ENCODE measurements around the gene TMEM30B. TPM values are rescaled to one million over a fixed set of nuclear protein-coding genes. Genes with fewer than 3 reads are reported as not detected.
A peak's percentile ranks its signal among the peaks of the same experiment; 100 is the strongest.

TMEM30B gene
- total RNA-seq, 6 experiments from 2014 or later = not detected

DNA sequence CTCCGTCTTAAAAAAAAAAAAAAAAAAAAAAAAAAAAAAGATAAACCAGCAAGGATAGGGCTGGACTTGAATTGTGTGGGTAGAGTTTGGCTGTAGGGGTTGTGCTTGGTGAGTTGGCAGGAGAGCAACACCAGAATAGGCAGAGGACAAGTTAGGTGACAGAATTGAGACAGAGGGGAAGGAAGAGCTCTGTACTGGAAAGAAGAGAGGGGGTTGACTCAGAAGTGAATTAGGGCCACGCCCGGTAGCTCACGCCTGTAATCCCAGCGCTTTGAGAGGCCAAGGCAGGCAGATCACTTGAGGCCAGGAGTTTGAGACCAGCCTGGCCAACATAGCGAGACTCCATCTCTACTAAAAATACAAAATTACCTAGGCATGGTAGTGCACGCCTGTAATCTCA is 6.1 kb upstream of the TMEM30B start:
- TF ChIP-seq, protein P1, sequence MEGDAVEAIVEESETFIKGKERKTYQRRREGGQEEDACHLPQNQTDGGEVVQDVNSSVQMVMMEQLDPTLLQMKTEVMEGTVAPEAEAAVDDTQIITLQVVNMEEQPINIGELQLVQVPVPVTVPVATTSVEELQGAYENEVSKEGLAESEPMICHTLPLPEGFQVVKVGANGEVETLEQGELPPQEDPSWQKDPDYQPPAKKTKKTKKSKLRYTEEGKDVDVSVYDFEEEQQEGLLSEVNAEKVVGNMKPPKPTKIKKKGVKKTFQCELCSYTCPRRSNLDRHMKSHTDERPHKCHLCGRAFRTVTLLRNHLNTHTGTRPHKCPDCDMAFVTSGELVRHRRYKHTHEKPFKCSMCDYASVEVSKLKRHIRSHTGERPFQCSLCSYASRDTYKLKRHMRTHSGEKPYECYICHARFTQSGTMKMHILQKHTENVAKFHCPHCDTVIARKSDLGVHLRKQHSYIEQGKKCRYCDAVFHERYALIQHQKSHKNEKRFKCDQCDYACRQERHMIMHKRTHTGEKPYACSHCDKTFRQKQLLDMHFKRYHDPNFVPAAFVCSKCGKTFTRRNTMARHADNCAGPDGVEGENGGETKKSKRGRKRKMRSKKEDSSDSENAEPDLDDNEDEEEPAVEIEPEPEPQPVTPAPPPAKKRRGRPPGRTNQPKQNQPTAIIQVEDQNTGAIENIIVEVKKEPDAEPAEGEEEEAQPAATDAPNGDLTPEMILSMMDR (IDR thresholded peaks at IDR 0.05) = no peak
- Mint-ChIP-seq H3K27ac (no peak overlapping the region), H3K36me3 (ENCODE audit: low read depth) (no peaks in the 10 kb centered on the region), H3K4me3 (no peak overlapping the region), H3K9me3 (no peaks in the 10 kb centered on the region), H3K27me3 (ENCODE audit: insufficient read depth) (peaks cover 24% of the 10 kb centered on the region), H3K4me1 (ENCODE audit: low read depth) (peaks cover 15% of the 10 kb centered on the region)
- no peak for DNase-seq

DNA sequence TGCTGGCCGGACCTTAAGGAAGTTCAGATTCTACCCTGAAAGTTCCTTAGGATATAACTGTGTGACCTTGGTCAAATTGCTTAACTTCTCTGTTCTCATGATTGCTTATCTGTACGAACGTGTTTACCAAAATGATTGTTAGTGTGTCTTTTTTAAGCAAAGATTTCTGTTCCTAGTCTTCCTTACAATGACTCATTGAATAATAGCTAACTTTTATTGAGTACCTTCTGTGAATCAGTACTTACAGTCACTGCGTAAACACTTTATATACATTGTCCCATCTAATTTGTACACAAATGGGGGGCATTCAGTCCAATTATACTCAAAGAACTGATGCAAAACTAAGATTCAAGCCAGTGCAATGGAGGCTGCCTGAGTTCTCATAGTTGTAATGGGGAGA is 4.2 kb upstream of the TMEM30B start:
- peaks cover 32% of the 10 kb centered on the region for H3K27me3 Mint-ChIP-seq (ENCODE audit: insufficient read depth)
- H3K36me3 Mint-ChIP-seq (ENCODE audit: low read depth) = no peaks in the 10 kb centered on the region
- peaks cover 15% of the 10 kb centered on the region for H3K4me1 Mint-ChIP-seq (ENCODE audit: low read depth)
- H3K9me3 Mint-ChIP-seq = peaks cover 3% of the 10 kb centered on the region; the same call in 1 of the 2 replicates
- no peak for DNase-seq
- no peak overlapping the region for H3K27ac Mint-ChIP-seq
- TF ChIP-seq, protein P1 (IDR thresholded peaks at IDR 0.05) = no peak
- H3K4me3 Mint-ChIP-seq = no peak overlapping the region

GRCh38 chr14:61284001-61284400 is 2.9 kb upstream of the TMEM30B start:
- peaks cover 3% of the 10 kb centered on the region; the same call in 1 of the 2 replicates for H3K9me3 Mint-ChIP-seq

GRCh38 chr14:61282746-61283145 is 1.6 kb upstream of the TMEM30B start:
- DNase-seq = no peak
- peaks cover 3% of the 10 kb centered on the region; the same call in 1 of the 2 replicates for H3K9me3 Mint-ChIP-seq
- no peaks in the 10 kb centered on the region for H3K36me3 Mint-ChIP-seq (ENCODE audit: low read depth)
- TF ChIP-seq, protein P1 (IDR thresholded peaks at IDR 0.05) = no peak
- H3K27ac Mint-ChIP-seq = no peak overlapping the region
- peaks cover 38% of the 10 kb centered on the region for H3K27me3 Mint-ChIP-seq (ENCODE audit: insufficient read depth)
- H3K4me3 Mint-ChIP-seq = no peak overlapping the region
- peaks cover 15% of the 10 kb centered on the region for H3K4me1 Mint-ChIP-seq (ENCODE audit: low read depth)

More at GRCh38 chr14:61284001-61284400, 2.9 kb upstream of the TMEM30B start:
- Mint-ChIP-seq H3K36me3 (ENCODE audit: low read depth) (no peaks in the 10 kb centered on the region), H3K4me1 (ENCODE audit: low read depth) (peaks cover 15% of the 10 kb centered on the region), H3K27ac (no peak overlapping the region), H3K27me3 (ENCODE audit: insufficient read depth) (peaks cover 40% of the 10 kb centered on the region), H3K4me3 (peak overlapping the region; percentile 19; the same call in 1 of the 2 replicates)
- no peak for DNase-seq
- TF ChIP-seq, protein P1 (IDR thresholded peaks at IDR 0.05) = no peak

DNA sequence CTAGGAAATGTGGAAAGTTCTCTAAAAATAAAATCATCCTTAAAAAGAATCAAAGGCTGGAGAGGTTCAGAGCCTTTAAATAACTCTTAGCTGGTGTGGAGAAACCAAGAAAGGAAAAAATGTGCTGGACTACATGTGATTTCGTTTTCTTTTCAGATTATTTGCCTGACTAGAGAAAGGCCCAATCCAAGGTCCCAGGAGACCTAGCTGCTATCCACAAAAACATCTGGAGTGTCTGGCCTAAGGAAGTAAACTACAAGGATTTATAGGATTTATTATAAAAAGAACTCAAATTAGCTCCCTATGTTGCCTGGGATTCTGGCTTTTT is 774 bp upstream of the TMEM30B start:
- peaks cover 38% of the 10 kb centered on the region for H3K27me3 Mint-ChIP-seq (ENCODE audit: insufficient read depth)
- DNase-seq = no peak
- H3K4me1 Mint-ChIP-seq (ENCODE audit: low read depth) = peaks cover 15% of the 10 kb centered on the region
- no peak overlapping the region for H3K4me3 Mint-ChIP-seq
- H3K9me3 Mint-ChIP-seq = peaks cover 3% of the 10 kb centered on the region; the same call in 1 of the 2 replicates
- TF ChIP-seq, protein P1 (IDR thresholded peaks at IDR 0.05) = no peak
- H3K27ac Mint-ChIP-seq = no peak overlapping the region
- no peaks in the 10 kb centered on the region for H3K36me3 Mint-ChIP-seq (ENCODE audit: low read depth)
